Naive thymus-derived CD8-positive, alpha-beta T cell (primary cell): Measurements from ENCODE around the gene OR10H3. TPM values are rescaled to one million over a fixed set of nuclear protein-coding genes. Genes with fewer than 3 reads are reported as not detected.
"Not testable (repeated sequence)": the region's sequence is repeated elsewhere in the genome, so short reads cannot be mapped to it uniquely, and the experiment has no call there.

ENCODE experiments used
- ATAC-seq, 2 donors: fragments of 150-1000 bp; cut with Tn5 transposase in 1 of 2; sonication (Bioruptor Pico), chemical (Tn5 transposase) in 1 of 2; 1 replicate in 1 of 2; 2 replicates in 1 of 2; pipeline ENCODE4 v1.10.0; 2021; ENCODE audit warnings: mild to moderate bottlenecking in 2 of 2, moderate library complexity in 2 of 2
- POLR2A ChIA-PET: fragments of 350-600 bp; sonication (Branson Sonifier 250); formaldehyde crosslinking; loops from one replicate; lab custom pipeline; 2021; ENCODE audit warnings: antibody characterized with exemption; lab: Charles Lee
- DNase-seq, 10 donors: peaks; one replicate each; pipeline versions ENCODE4 v3.0.0 to v3.0.0-alpha.2; 2020 to 2022
- H3K27ac Mint-ChIP-seq, 10 donors: one replicate each; pipeline ENCODE4 v1.8.0; 2020 to 2022; ENCODE audit warnings: mild to moderate bottlenecking in 10 of 10, mixed read lengths in 10 of 10, moderate library complexity in 4 of 10, inconsistent platforms in 1 of 10
- H3K27me3 Mint-ChIP-seq, 5 donors: one replicate each; pipeline ENCODE4 v1.8.0; 2021 to 2022; ENCODE audit warnings: mixed read lengths in 5 of 5
- H3K36me3 Mint-ChIP-seq, 3 donors: one replicate each; pipeline ENCODE4 v1.8.0; 2020 to 2022; ENCODE audit warnings: mixed read lengths in 3 of 3, mild to moderate bottlenecking in 2 of 3, inconsistent platforms in 1 of 3
- H3K4me1 Mint-ChIP-seq, 4 donors: one replicate each; pipeline ENCODE4 v1.8.0; 2021 to 2022; ENCODE audit warnings: mixed read lengths in 4 of 4
- H3K4me3 Mint-ChIP-seq, 10 donors: one replicate each; pipeline ENCODE4 v1.8.0; 2020 to 2022; ENCODE audit warnings: mild to moderate bottlenecking in 10 of 10, mixed read lengths in 10 of 10, moderate library complexity in 6 of 10, inconsistent platforms in 1 of 10
- H3K9me3 Mint-ChIP-seq, 9 donors: one replicate each; pipeline ENCODE4 v1.8.0; 2020 to 2022; ENCODE audit warnings: mixed read lengths in 9 of 9, mild to moderate bottlenecking in 3 of 9, inconsistent platforms in 1 of 9, moderate library complexity in 1 of 9
- polyA plus RNA-seq, 3 donors: library from polyadenylated mRNA; unstranded; fragments of 300-500 nt; fragmentation: Illumina TruSeq; gene quantifications; one replicate each; pipeline ENCODE4 v1.2.3, GENCODE V29; 2021
- total RNA-seq, 8 experiments: library from RNA in 2 of 8; stranded (reverse) in 2 of 8; gene quantifications; one replicate each; pipeline ENCODE4 v1.2.3 and lab custom pipeline; 2021 to 2026

OR10H3 gene
- total and polyA plus RNA-seq, 5 experiments from 2014 or later: not detected

- H3K9me3 Mint-ChIP-seq: peaks cover 0 to 1% (median 0%) of the 10 kb centered on the region in 9 donors
- no peak overlapping the region for H3K4me3 Mint-ChIP-seq
- peaks cover 2 to 15% (median 8%) of the 10 kb centered on the region in 5 donors for H3K27me3 Mint-ChIP-seq
- H3K4me1 Mint-ChIP-seq: peaks cover 4 to 19% (median 8%) of the 10 kb centered on the region in 4 donors
- POLR2A ChIA-PET: interaction anchor here (0.6 kb wide), 1 partner anchor 430 kb away, joined by 3 read pairs; no protein-coding TSS in a partner anchor
- H3K27ac Mint-ChIP-seq: peak overlapping the region in 5 of 10 donors; percentile 6 to 82 (median 52)
- DNase-seq (peak in 2 of 10 donors; percentile 1), ATAC-seq (peak in 1 of 2 donors; percentile 46)
- no peaks in the 10 kb centered on the region for H3K36me3 Mint-ChIP-seq
These were observed 43.0 kb downstream of the OR10H3 start for GRCh38 chr19:15780610-15781418.

- Mint-ChIP-seq H3K36me3 (no peaks in the 10 kb centered on the region), H3K4me1 (peaks cover 4 to 19% (median 8%) of the 10 kb centered on the region in 4 donors), H3K9me3 (peaks cover 0 to 1% (median 0%) of the 10 kb centered on the region in 9 donors), H3K4me3 (no peak overlapping the region), H3K27me3 (peaks cover 0 to 9% (median 1%) of the 10 kb centered on the region in 5 donors), H3K27ac (no peak overlapping the region)
- POLR2A ChIA-PET: no interaction called here
- DNase-seq (no peak), ATAC-seq (no peak)
These were observed 43.9 kb downstream of the OR10H3 start for GRCh38 chr19:15781661-15782060.

GRCh38 chr19:15782211-15782610, 44.4 kb downstream of the OR10H3 start:
- Mint-ChIP-seq H3K27me3 (peaks cover 0 to 14% (median 3%) of the 10 kb centered on the region in 5 donors), H3K4me1 (peaks cover 4 to 19% (median 8%) of the 10 kb centered on the region in 4 donors), H3K4me3 (no peak overlapping the region), H3K27ac (no peak overlapping the region), H3K9me3 (peaks cover 0 to 1% (median 0%) of the 10 kb centered on the region in 9 donors), H3K36me3 (no peaks in the 10 kb centered on the region)
- DNase-seq: no peak
- POLR2A ChIA-PET: no interaction called here
- no peak for ATAC-seq

GRCh38 chr19:15782896-15783295, 45.1 kb downstream of the OR10H3 start:
- H3K9me3 Mint-ChIP-seq, H3K4me3 Mint-ChIP-seq, ATAC-seq, H3K36me3 Mint-ChIP-seq, H3K27ac Mint-ChIP-seq, POLR2A ChIA-PET, DNase-seq: not testable (repeated sequence)
- H3K27me3 Mint-ChIP-seq: peaks cover 0 to 14% (median 6%) of the 10 kb centered on the region in 5 donors
- H3K4me1 Mint-ChIP-seq: peaks cover 4 to 19% (median 8%) of the 10 kb centered on the region in 4 donors

- Mint-ChIP-seq H3K27me3 (peaks cover 8 to 40% (median 26%) of the 10 kb centered on the region in 5 donors), H3K9me3 (no peaks in the 10 kb centered on the region), H3K27ac (peak within 1 kb of the TSS in 1 of 10 donors; percentile 90), H3K4me3 (no peak within 1 kb of the TSS), H3K36me3 (no peaks in the 10 kb centered on the region), H3K4me1 (peaks cover 0 to 4% (median 0%) of the 10 kb centered on the region in 4 donors)
- ATAC-seq (no peak), DNase-seq (no peak)
- POLR2A ChIA-PET: interaction anchor here (0.5 kb wide), 1 partner anchor 485 kb away, joined by 3 read pairs; no protein-coding TSS in a partner anchor
These were observed 49.9 kb downstream of the OR10H3 start, which contains the start of gene OR10H5 for GRCh38 chr19:15787611-15788155. TSS of gene OR10H5 (plus strand) at chr19:15787661. CDS start at chr19:15794049, 6,388 bp downstream.

- no peak overlapping the region for H3K4me3 Mint-ChIP-seq
- ATAC-seq (no peak), DNase-seq (no peak)
- no peaks in the 10 kb centered on the region for H3K9me3 Mint-ChIP-seq
- peaks cover 9 to 40% (median 26%) of the 10 kb centered on the region in 5 donors for H3K27me3 Mint-ChIP-seq
- H3K36me3 Mint-ChIP-seq: no peaks in the 10 kb centered on the region
- POLR2A ChIA-PET: interaction anchor here (0.5 to 1.2 kb wide), 2 partner anchors 48 to 484 kb away, joined by 3 to 4 read pairs; no protein-coding TSS in a partner anchor
- no peak overlapping the region for H3K27ac Mint-ChIP-seq
- peaks cover 0 to 4% (median 0%) of the 10 kb centered on the region in 4 donors for H3K4me1 Mint-ChIP-seq
These were observed 50.9 kb downstream of the OR10H3 start for GRCh38 chr19:15788594-15789270.

- no peak for ATAC-seq
- H3K9me3 Mint-ChIP-seq: no peaks in the 10 kb centered on the region
- POLR2A ChIA-PET: interaction anchor here (1.2 kb wide), 1 partner anchor 46 kb away, joined by 4 read pairs; no protein-coding TSS in a partner anchor
- peaks cover 8 to 53% (median 32%) of the 10 kb centered on the region in 5 donors for H3K27me3 Mint-ChIP-seq
- H3K27ac Mint-ChIP-seq: peak overlapping the region in 2 of 10 donors; percentile 5 to 72
- no peak overlapping the region for H3K4me3 Mint-ChIP-seq
- DNase-seq: no peak
- peaks cover 0 to under 1% (median 0%) of the 10 kb centered on the region in 3 donors for H3K36me3 Mint-ChIP-seq
- H3K4me1 Mint-ChIP-seq: peaks cover 0 to 4% (median 0%) of the 10 kb centered on the region in 4 donors
These were observed 52.3 kb downstream of the OR10H3 start for GRCh38 chr19:15790096-15790495.

Other genes with a start within 250 kb of the OR10H3 start
- gene CYP4F22, start 229.5 kb upstream of the OR10H3 start, total RNA-seq: under 1 TPM; 0.36 to 0.68 TPM
- 1 to 10 TPM in 2 of 3 donors, under 1 TPM in 1; 0.67 to 1.7 (median 1.4) TPM for gene CYP4F22, start 229.5 kb upstream of the OR10H3 start, polyA plus RNA-seq
- gene CYP4F8, start 122.8 kb upstream of the OR10H3 start, total RNA-seq: not detected
- not detected for gene CYP4F8, start 122.8 kb upstream of the OR10H3 start, polyA plus RNA-seq
- not detected for gene CYP4F3, start 97.1 kb upstream of the OR10H3 start, total RNA-seq
- gene CYP4F3, start 97.1 kb upstream of the OR10H3 start, polyA plus RNA-seq: not detected
- 1 to 10 TPM; 1.8 to 1.9 TPM for gene CYP4F12, start 64.9 kb upstream of the OR10H3 start, total RNA-seq
- not detected for gene CYP4F12, start 64.9 kb upstream of the OR10H3 start, polyA plus RNA-seq
- gene OR10H2, start 10.0 kb upstream of the OR10H3 start, total RNA-seq: not detected
- not detected for gene OR10H2, start 10.0 kb upstream of the OR10H3 start, polyA plus RNA-seq
- gene OR10H5, start 49.7 kb downstream of the OR10H3 start, total RNA-seq: not detected
- not detected for gene OR10H5, start 49.7 kb downstream of the OR10H3 start, polyA plus RNA-seq
- not detected for gene OR10H1, start 77.7 kb downstream of the OR10H3 start, total RNA-seq
- not detected for gene OR10H1, start 77.7 kb downstream of the OR10H3 start, polyA plus RNA-seq
- gene CYP4F2, start 160.1 kb downstream of the OR10H3 start, total RNA-seq: not detected
- not detected for gene CYP4F2, start 160.1 kb downstream of the OR10H3 start, polyA plus RNA-seq
- not detected for gene CYP4F11, start 196.5 kb downstream of the OR10H3 start, total RNA-seq
- gene CYP4F11, start 196.5 kb downstream of the OR10H3 start, polyA plus RNA-seq: not detected
- gene OR10H4, start 211.0 kb downstream of the OR10H3 start, total RNA-seq: not detected
- gene OR10H4, start 211.0 kb downstream of the OR10H3 start, polyA plus RNA-seq: not detected